Activated CD4-positive, alpha-beta memory T cell treated with anti-CD3 and anti-CD28 coated beads, Interleukin-2, amount 10 ng/mL, durations not matched to agents 7 days and 5 days (primary cell): ENCODE data around the gene SLCO3A1. TPM values are rescaled to one million over a fixed set of nuclear protein-coding genes. Genes with fewer than 3 reads are reported as not detected.

Experiments
- CTCF ChIA-PET: fragments of 350-600 bp; sonication (Branson Sonifier 250); formaldehyde crosslinking; loops from one replicate; lab custom pipeline; 2021; ENCODE audit warnings: antibody characterized with exemption, inconsistent platforms; lab: Charles Lee
- POLR2A ChIA-PET: fragments of 350-600 bp; sonication (Branson Sonifier 250); formaldehyde crosslinking; loops from one replicate; lab custom pipeline; 2021; ENCODE audit warnings: antibody characterized with exemption; lab: Charles Lee
- DNase-seq: peaks from one replicate; pipeline ENCODE4 v3.0.0-alpha.2; 2020
- H3K27ac Mint-ChIP-seq: one replicate; pipeline ENCODE4 v1.8.0; 2021; ENCODE audit warnings: mild to moderate bottlenecking, mixed read lengths
- H3K27me3 Mint-ChIP-seq: one replicate; pipeline ENCODE4 v1.8.0; 2021; ENCODE audit warnings: mixed read lengths
- H3K36me3 Mint-ChIP-seq: one replicate; pipeline ENCODE4 v1.8.0; 2021; ENCODE audit warnings: low read depth, mixed read lengths
- H3K4me1 Mint-ChIP-seq: one replicate; pipeline ENCODE4 v1.8.0; 2021; ENCODE audit warnings: mixed read lengths
- H3K4me3 Mint-ChIP-seq: one replicate; pipeline ENCODE4 v1.8.0; 2021; ENCODE audit warnings: mild to moderate bottlenecking, mixed read lengths
- H3K9me3 Mint-ChIP-seq: one replicate; pipeline ENCODE4 v1.8.0; 2021; ENCODE audit warnings: mixed read lengths
- total RNA-seq, 2 experiments: library from RNA; stranded (reverse); gene quantifications; one replicate each; pipeline ENCODE4 v1.2.3, GENCODE V29; 2021

The SLCO3A1 gene
- total RNA-seq, 2 experiments from 2014 or later, result 48.8 to 52.6 TPM

DNA sequence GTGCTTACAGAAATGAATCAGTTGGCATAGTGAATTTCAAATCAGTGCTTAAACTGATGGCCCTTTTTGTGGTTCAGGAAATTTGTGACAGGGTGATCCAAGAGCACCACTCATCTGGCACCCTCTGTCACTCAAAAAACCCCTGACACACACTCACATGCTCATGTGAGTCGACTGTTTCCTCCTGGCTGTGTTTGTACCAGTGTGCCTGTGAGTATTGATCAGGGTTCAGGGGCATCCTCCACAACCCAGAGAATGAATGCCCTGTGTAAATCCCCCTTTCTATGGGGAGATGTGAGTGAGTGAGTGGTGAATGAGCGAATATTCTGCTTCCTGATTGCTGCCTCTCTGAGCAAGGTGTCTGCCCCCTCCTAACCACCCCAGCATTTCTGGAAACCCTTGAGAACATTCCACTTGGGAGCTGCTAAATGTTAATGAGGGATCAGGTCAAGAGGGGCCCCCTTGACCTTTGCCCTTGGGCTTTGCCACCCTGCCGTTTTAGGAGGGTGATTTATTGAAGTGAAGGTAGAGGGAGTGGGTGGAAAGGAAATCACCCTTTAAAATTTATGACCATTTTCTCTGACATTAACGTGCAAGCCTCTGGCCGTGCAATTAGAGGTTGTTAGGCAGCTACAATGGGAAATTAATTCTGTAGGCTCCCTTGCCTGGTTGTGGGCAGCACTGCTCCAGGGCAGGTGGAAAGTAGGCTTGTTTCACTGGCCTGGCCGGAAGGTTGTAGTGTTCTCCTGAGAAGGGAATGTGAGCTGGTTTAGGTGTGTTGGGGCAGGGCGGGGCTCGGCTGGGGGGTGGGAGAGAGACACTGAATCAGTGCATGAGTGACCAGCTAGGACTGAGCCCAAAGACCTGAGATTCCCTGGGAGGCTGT lies 87.2 kb downstream of the SLCO3A1 start:
- peaks cover 40% of the 10 kb centered on the region for H3K4me1 Mint-ChIP-seq

DNA sequence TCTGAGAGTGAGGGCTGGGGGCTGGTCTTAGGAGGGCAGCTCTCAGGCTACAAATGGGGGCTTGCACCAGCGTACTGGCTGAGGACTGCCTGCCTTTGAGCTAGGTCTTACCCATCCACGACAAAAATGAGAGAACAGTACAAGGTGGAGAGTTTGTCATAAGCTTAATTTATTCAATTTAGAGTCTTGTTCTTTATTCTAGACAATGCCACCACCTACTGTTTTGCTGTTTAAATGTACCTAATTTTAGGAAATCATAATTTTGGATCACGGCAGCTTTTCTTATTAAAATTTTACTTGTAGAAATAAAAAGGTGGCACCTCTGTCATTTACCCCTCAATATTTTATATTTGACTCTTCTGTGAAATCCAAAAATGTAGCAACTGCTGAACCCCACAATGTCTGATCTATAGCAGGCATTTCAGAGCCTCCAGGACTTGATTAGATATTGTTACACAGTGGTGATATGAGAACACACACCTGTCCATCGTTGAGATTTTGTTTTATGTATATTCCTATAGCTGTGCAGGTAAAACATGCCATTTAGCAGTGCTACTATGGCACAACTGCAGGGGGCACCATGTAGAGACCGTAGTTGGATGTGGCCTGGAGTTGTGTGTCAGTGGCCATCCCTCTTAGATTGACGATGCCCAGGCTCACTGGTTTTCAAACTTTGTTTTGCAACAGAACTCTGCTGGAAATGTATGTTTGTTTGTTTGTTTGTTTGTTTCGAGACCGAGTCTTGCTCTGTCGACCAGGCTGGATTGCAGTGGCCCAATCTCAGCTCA lies 88.6 kb downstream of the SLCO3A1 start:
- no peaks in the 10 kb centered on the region for H3K9me3 Mint-ChIP-seq
- H3K4me3 Mint-ChIP-seq, result no peak overlapping the region
- no peak for DNase-seq
- H3K27ac Mint-ChIP-seq, result no peak overlapping the region
- H3K27me3 Mint-ChIP-seq, result no peaks in the 10 kb centered on the region
- POLR2A ChIA-PET, result interaction anchor here (0.6 to 1.0 kb wide), 2 partner anchors 13 to 88 kb away, joined by 3 read pairs; partner anchors contain the start of gene SLCO3A1
- no peaks in the 10 kb centered on the region for H3K36me3 Mint-ChIP-seq
- CTCF ChIA-PET, result interaction anchor here (0.5 to 3.8 kb wide), 7 partner anchors 58 to 640 kb away, joined by 3 to 27 read pairs (median 5); partner anchors contain the start of gene SLCO3A1
- H3K4me1 Mint-ChIP-seq, result peaks cover 40% of the 10 kb centered on the region

More for the DNA sequence above, 87.2 kb downstream of the SLCO3A1 start:
- no peak overlapping the region for H3K4me3 Mint-ChIP-seq
- no peaks in the 10 kb centered on the region for H3K36me3 Mint-ChIP-seq
- no peak for DNase-seq
- H3K27me3 Mint-ChIP-seq, result no peaks in the 10 kb centered on the region
- ChIA-PET POLR2A (interaction anchor here (1.0 kb wide), 1 partner anchor 12 kb away, joined by 3 read pairs; no protein-coding TSS in a partner anchor), CTCF (interaction anchor here (0.9 to 3.8 kb wide), 6 partner anchors 56 to 638 kb away, joined by 3 to 27 read pairs (median 6); partner anchors contain the start of gene SLCO3A1)
- no peaks in the 10 kb centered on the region for H3K9me3 Mint-ChIP-seq
- H3K27ac Mint-ChIP-seq, result no peak overlapping the region

DNA sequence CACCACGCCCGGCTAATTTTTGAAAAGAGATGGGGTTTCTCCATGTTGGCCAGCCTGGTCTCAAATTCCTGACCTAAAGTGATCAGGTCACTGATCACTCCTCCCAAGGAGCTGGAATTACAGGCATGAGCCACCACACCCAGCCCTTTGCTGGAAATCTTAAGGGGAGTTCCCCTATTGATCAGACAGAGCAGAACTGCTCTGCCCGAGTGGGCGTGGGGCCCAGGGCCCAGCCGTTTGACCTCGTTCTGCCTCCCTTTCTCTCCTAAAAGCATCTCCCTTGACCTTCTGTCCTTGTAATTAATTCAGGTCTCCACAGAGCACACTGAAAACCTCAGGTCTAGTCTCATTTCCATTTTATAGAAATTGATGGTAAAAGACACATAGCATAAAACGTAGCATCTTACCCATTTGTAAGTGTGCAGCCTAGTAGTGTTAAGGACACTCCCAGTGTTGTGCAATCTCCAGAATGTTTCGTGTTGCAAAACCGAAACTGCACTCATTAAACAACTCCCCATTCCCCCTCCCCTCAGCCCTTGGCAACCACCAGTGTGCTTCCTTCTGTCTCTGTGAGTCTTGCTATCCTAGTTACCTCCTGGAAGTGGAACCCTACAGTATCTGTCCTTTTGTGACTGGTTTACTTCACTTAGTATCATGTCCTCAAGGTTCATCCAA lies 89.3 kb downstream of the SLCO3A1 start:
- H3K9me3 Mint-ChIP-seq, result no peaks in the 10 kb centered on the region
- ChIA-PET POLR2A (no interaction called here), CTCF (interaction anchor here (1.6 to 3.8 kb wide), 3 partner anchors 92 to 640 kb away, joined by 5 to 27 read pairs (median 11); no protein-coding TSS in a partner anchor)
- peak; percentile 63 for DNase-seq
- H3K36me3 Mint-ChIP-seq, result no peaks in the 10 kb centered on the region
- no peaks in the 10 kb centered on the region for H3K27me3 Mint-ChIP-seq
- H3K27ac Mint-ChIP-seq, result no peak overlapping the region
- peak overlapping the region; percentile 33 for H3K4me3 Mint-ChIP-seq
- peaks cover 42% of the 10 kb centered on the region for H3K4me1 Mint-ChIP-seq

GRCh38 chr15:91944331-91944730 lies 90.8 kb downstream of the SLCO3A1 start:
- ChIA-PET CTCF (interaction anchor here (1.3 kb wide), 2 partner anchors 95 to 238 kb away, joined by 3 read pairs; no protein-coding TSS in a partner anchor), POLR2A (no interaction called here)
- no peak overlapping the region for H3K4me3 Mint-ChIP-seq

DNA sequence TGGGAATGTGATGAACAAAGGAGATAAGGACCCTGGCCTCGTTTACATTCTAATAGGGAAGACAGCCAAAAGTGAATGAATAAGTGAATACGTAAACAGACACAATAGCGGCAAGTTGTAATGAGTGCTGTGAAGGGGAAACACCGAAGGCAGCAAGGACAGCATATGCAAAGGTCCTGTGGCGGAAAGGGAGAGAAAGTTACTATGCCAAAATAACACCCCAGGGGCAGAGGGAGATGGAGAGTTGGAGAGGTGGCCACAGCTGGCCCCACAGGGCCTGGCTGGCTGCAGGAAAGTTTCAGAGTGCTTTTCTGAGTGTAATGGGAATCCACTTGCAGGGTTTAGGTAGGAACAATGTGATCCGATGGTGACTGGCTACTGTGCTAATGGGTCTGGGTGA lies 91.9 kb downstream of the SLCO3A1 start:
- DNase-seq, result no peak
- ChIA-PET CTCF (no interaction called here), POLR2A (no interaction called here)
- no peak overlapping the region for H3K4me3 Mint-ChIP-seq
- H3K4me1 Mint-ChIP-seq, result peaks cover 41% of the 10 kb centered on the region
- no peaks in the 10 kb centered on the region for H3K36me3 Mint-ChIP-seq
- no peaks in the 10 kb centered on the region for H3K9me3 Mint-ChIP-seq
- H3K27me3 Mint-ChIP-seq, result no peaks in the 10 kb centered on the region
- no peak overlapping the region for H3K27ac Mint-ChIP-seq

More at GRCh38 chr15:91944331-91944730, 90.8 kb downstream of the SLCO3A1 start:
- Mint-ChIP-seq H3K4me1 (peaks cover 42% of the 10 kb centered on the region), H3K9me3 (no peaks in the 10 kb centered on the region), H3K27me3 (no peaks in the 10 kb centered on the region), H3K27ac (no peak overlapping the region), H3K36me3 (no peaks in the 10 kb centered on the region)
- no peak for DNase-seq

- Mint-ChIP-seq H3K4me1 (peaks cover 41% of the 10 kb centered on the region), H3K27ac (no peak overlapping the region), H3K36me3 (no peaks in the 10 kb centered on the region), H3K4me3 (no peak overlapping the region), H3K27me3 (no peaks in the 10 kb centered on the region), H3K9me3 (no peaks in the 10 kb centered on the region)
- no peak for DNase-seq
- CTCF ChIA-PET, result no interaction called here
- POLR2A ChIA-PET, result no interaction called here
Observed at GRCh38 chr15:91946075-91946474, 92.6 kb downstream of the SLCO3A1 start.

DNA sequence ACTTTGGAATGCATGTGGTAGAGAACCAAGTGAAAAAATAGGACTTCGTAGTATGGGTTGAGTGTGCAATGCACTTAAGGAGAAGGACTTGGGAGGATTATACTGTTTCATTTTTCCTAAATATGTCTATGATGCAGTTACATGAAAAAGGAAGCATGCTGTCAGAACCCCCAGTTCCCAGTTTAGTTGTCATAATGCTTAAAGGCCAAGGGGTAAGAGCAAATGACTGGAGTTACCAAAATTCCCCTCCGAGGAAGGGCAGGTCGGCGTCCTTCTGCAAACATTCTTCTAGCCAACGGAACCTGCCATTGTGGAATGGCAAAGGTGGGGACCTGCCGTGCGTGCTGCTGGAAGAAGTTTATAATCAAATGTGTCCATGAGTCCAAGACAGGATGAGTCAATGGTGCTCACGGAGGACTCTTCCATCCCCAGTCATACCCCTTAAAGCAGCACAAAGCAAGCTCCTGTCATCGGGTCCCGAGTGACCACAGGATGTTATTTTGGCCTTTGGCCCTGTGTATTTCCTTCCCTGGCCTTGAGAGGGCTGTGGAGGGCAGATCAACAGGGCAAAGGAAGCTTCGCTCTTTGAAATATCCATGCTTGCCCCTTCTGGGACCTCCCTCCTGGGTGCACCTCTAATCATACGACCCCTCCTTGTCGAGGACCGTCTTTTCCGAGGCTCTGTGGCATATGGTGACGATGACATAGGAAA lies 93.2 kb downstream of the SLCO3A1 start:
- H3K27ac Mint-ChIP-seq, result no peak overlapping the region

DNA sequence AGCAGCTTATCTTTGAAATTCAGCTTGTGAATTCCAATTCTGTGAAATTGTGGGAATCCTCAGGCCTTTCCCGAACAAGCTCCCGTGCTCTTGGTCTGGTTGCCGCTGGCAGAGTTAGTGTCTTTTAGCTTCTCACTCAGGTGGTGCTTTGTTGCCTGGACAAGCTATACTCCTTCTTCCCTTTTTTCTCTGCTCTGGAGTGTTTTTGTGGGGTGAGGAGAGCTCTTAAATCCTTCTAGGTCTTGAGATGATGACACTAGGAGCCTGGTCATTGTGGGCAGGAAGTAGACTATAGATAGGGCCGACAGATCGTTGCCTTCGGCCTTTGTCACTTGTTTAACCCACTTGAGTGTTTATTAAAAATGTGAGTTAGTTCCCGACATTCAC lies 93.8 kb downstream of the SLCO3A1 start:
- no peaks in the 10 kb centered on the region for H3K27me3 Mint-ChIP-seq
- H3K27ac Mint-ChIP-seq, result no peak overlapping the region
- no peaks in the 10 kb centered on the region for H3K9me3 Mint-ChIP-seq
- CTCF ChIA-PET, result no interaction called here
- no peak overlapping the region for H3K4me3 Mint-ChIP-seq
- H3K4me1 Mint-ChIP-seq, result peaks cover 43% of the 10 kb centered on the region
- no peaks in the 10 kb centered on the region for H3K36me3 Mint-ChIP-seq
- POLR2A ChIA-PET, result interaction anchor here (1.4 kb wide), 1 partner anchor 93 kb away, joined by 3 read pairs; the partner anchor contains the start of gene SLCO3A1
- no peak for DNase-seq

More for the DNA sequence above, 93.2 kb downstream of the SLCO3A1 start:
- Mint-ChIP-seq H3K27me3 (no peaks in the 10 kb centered on the region), H3K36me3 (no peaks in the 10 kb centered on the region), H3K9me3 (no peaks in the 10 kb centered on the region), H3K4me3 (no peak overlapping the region), H3K4me1 (peaks cover 43% of the 10 kb centered on the region)
- CTCF ChIA-PET, result no interaction called here
- no peak for DNase-seq
- POLR2A ChIA-PET, result interaction anchor here (1.4 kb wide), 1 partner anchor 93 kb away, joined by 3 read pairs; the partner anchor contains the start of gene SLCO3A1

- H3K4me3 Mint-ChIP-seq, result no peak overlapping the region
- DNase-seq, result no peak
- H3K27ac Mint-ChIP-seq, result no peak overlapping the region
- H3K4me1 Mint-ChIP-seq, result peaks cover 43% of the 10 kb centered on the region
- no peaks in the 10 kb centered on the region for H3K9me3 Mint-ChIP-seq
- no peaks in the 10 kb centered on the region for H3K27me3 Mint-ChIP-seq
- no peaks in the 10 kb centered on the region for H3K36me3 Mint-ChIP-seq
- CTCF ChIA-PET, result no interaction called here
- POLR2A ChIA-PET, result interaction anchor here (1.4 kb wide), 1 partner anchor 94 kb away, joined by 3 read pairs; the partner anchor contains the start of gene SLCO3A1
Observed at GRCh38 chr15:91947683-91948608, 94.4 kb downstream of the SLCO3A1 start.

DNA sequence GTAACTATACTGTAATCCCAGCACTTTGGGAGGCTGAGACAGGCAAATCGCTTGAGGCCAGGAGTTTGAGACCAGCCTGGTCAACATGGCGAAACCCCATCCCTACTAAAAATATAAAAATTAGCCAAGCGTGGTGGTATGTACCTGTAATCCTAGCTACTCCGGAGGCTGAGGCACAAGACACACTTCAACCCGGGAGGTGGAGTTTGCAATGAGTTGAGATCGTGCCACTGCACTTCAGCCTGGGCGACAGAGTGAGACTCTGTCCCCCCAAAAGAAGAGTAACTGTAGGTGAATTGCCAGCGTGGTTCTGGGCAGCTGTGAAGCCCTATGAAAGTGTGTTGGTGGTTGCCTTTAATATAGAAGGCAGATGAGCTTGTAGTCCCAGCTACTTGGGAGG lies 95.9 kb downstream of the SLCO3A1 start:
- H3K4me3 Mint-ChIP-seq, result no peak overlapping the region
- POLR2A ChIA-PET, result no interaction called here
- no peaks in the 10 kb centered on the region for H3K36me3 Mint-ChIP-seq
- H3K27me3 Mint-ChIP-seq, result no peaks in the 10 kb centered on the region
- CTCF ChIA-PET, result no interaction called here
- no peaks in the 10 kb centered on the region for H3K9me3 Mint-ChIP-seq
- peaks cover 48% of the 10 kb centered on the region for H3K4me1 Mint-ChIP-seq
- H3K27ac Mint-ChIP-seq, result no peak overlapping the region
- no peak for DNase-seq

GRCh38 chr15:91950054-91950453 lies 96.5 kb downstream of the SLCO3A1 start:
- Mint-ChIP-seq H3K4me3 (no peak overlapping the region), H3K27ac (no peak overlapping the region), H3K27me3 (no peaks in the 10 kb centered on the region), H3K4me1 (peaks cover 54% of the 10 kb centered on the region), H3K36me3 (no peaks in the 10 kb centered on the region), H3K9me3 (no peaks in the 10 kb centered on the region)
- no peak for DNase-seq
- CTCF ChIA-PET, result no interaction called here
- POLR2A ChIA-PET, result no interaction called here
